SK-N-MC (cell line): ENCODE data around the gene COL4A4.

Experiments used
- EZH2 ChIP-seq: fragments of 200-600 bp; sonication (generic); IDR thresholded peaks from one replicate; pipeline ENCODE4 v1.6.1; 2017; ENCODE audit warnings: antibody characterized with exemption
- FOXP2 ChIP-seq: optimal IDR thresholded peaks from 2 replicates; pipeline ENCODE3; 2011; ENCODE audit warnings: mild to moderate bottlenecking, moderate library complexity; ENCODE audit not compliant: insufficient read depth; ENCODE audit errors: extremely low read length, control extremely low read depth
- POLR2AphosphoS5 ChIP-seq: IDR thresholded peaks from 2 replicates; pipeline ENCODE4 v1.6.1; 2012; ENCODE audit warnings: mild to moderate bottlenecking, low read depth, low read length, borderline replicate concordance

DNA sequence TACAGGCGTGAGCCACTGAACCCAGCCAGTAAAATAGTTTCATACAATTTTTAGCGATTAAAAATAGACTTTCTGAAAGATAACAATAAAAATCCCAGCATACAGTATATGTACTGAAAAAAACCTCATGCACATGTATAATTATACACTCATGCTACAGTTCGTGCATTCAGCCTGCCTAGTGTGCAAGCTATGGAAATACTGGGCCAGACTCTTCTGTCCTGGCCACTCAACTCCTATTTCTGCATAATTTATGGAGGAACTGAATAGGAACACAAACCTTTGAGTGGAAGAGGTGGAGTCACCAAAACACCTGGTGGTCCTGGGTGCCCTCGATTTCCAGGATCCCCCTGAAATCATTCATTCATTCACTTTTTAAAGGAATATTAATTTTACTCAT, 64.7 kb downstream of the COL4A4 start:
- TF ChIP-seq EZH2 (no peak), POLR2AphosphoS5 (no peak), FOXP2 (no peak)
